SU-DHL-6 (cell line): Measurements from ENCODE around the gene STX10.

Experiments used
- H2AFZ ChIP-seq: fragments of 200-600 bp; sonication (generic); 2 replicates; pipeline ENCODE4 v1.6.1; 2014; ENCODE audit warnings: low read depth, mild to moderate bottlenecking, moderate library complexity, mixed read lengths, antibody characterized with exemption, low read length; ENCODE audit not compliant: severe bottlenecking
- H3F3A ChIP-seq: fragments of 200-600 bp; shearing (Covaris generic); 2 replicates; pipeline ENCODE4 v1.6.0; 2016; ENCODE audit warnings: antibody characterized with exemption, mild to moderate bottlenecking; ENCODE audit not compliant: insufficient read depth
- H3K27ac ChIP-seq: fragments of 200-600 bp; sonication (generic); 2 replicates; pipeline ENCODE4 v1.5.1; 2016; ENCODE audit warnings: low read depth, mild to moderate bottlenecking, low read length, moderate library complexity, mixed read lengths
- H3K27me3 ChIP-seq: fragments of 200-600 bp; sonication (generic), shearing (Covaris generic); 2 replicates; pipeline ENCODE4 v1.6.0; 2014; ENCODE audit warnings: mild to moderate bottlenecking, low read length
- H3K36me3 ChIP-seq: fragments of 200-600 bp; sonication (generic); 2 replicates; pipeline ENCODE4 v1.6.1; 2014; ENCODE audit warnings: mild to moderate bottlenecking, low read length, mixed read lengths
- H3K4me2 ChIP-seq: fragments of 300-600, 200-600 bp; shearing (Covaris generic), sonication (generic); 2 replicates; pipeline ENCODE4 v1.6.0; 2014; ENCODE audit warnings: low read length, low read depth, mild to moderate bottlenecking; ENCODE audit not compliant: poor library complexity, severe bottlenecking
- H3K4me3 ChIP-seq: fragments of 200-600 bp; sonication (generic); 2 replicates; pipeline ENCODE4 v1.5.1; 2014; ENCODE audit warnings: antibody characterized with exemption, low read length, mild to moderate bottlenecking, mixed read lengths; ENCODE audit not compliant: insufficient read depth, poor library complexity, severe bottlenecking
- H3K79me2 ChIP-seq: fragments of 200-600 bp; sonication (generic); 2 replicates; pipeline ENCODE4 v1.6.1; 2014; ENCODE audit warnings: mild to moderate bottlenecking, low read length, moderate library complexity; ENCODE audit not compliant: insufficient read depth
- H3K9ac ChIP-seq: fragments of 200-600 bp; sonication (generic); 2 replicates; pipeline ENCODE4 v1.7.0; 2014; ENCODE audit warnings: mild to moderate bottlenecking, low read length
- H3K9me2 ChIP-seq: fragments of 200-600 bp; sonication (generic); replicated peaks from 2 replicates; pipeline ENCODE4 v1.6.1; 2014; ENCODE audit warnings: low read length; ENCODE audit not compliant: insufficient read depth
- H3K9me3 ChIP-seq: fragments of 200-600 bp; sonication (generic); 2 replicates; pipeline ENCODE4 v1.6.1; 2014; ENCODE audit warnings: low read length, mixed read lengths; ENCODE audit not compliant: insufficient read depth
- H4K20me1 ChIP-seq: fragments of 200-600 bp; sonication (generic); 2 replicates; pipeline ENCODE4 v1.6.1; 2014; ENCODE audit warnings: low read depth, mild to moderate bottlenecking, antibody characterized with exemption, low read length, moderate library complexity, mixed read lengths
- EZH2phosphoT487 ChIP-seq: fragments of 200-600 bp; sonication (generic), shearing (Covaris generic); conservative IDR thresholded peaks from 2 replicates; pipeline ENCODE4 v1.6.1; 2018; ENCODE audit warnings: mild to moderate bottlenecking, antibody characterized with exemption, low read length, moderate library complexity, mixed read lengths
- TF ChIP-seq, protein P1 (sequence below): fragments of 200-600 bp; sonication (generic); IDR thresholded peaks from one replicate; pipeline ENCODE4 v1.5.1; 2017; ENCODE audit warnings: antibody characterized with exemption, mild to moderate bottlenecking, low read length, moderate library complexity; ENCODE audit not compliant: insufficient read depth, poor library complexity, severe bottlenecking

STX10 gene

DNA sequence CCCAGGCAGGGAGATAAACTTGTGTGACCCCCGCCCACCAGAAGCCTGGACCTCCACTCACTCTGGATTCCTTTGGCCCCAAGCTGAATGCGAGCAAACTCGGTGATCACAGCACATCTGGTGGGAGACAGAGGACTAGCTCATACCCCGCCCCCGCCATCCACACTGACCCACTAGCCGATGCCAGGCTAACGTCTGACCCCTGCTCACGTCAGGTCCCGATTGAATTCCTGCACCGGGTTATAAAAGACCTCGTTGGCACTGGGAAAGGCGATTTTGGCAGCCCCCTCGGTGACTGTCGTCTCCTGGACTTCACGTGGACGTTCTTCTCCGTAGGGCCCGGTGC, 34.3 kb downstream of the STX10 start:
- Histone ChIP-seq H3F3A (peaks cover 8% of the 10 kb centered on the region), H3K9me3 (no peaks in the 10 kb centered on the region), H2AFZ (no peak overlapping the region), H3K4me2 (peak overlapping the region; percentile 74), H3K9me2 (no peaks in the 10 kb centered on the region), H3K79me2 (peaks cover 37% of the 10 kb centered on the region), H4K20me1 (no peaks in the 10 kb centered on the region), H3K4me3 (peak overlapping the region; percentile 95), H3K9ac (peak overlapping the region; percentile 79), H3K27me3 (no peaks in the 10 kb centered on the region), H3K36me3 (0 out of 2 replicates have a peak, but pooled peaks cover 2% of the 10 kb centered on the region), H3K27ac (peak overlapping the region; percentile 79)
- TF ChIP-seq, protein P1, sequence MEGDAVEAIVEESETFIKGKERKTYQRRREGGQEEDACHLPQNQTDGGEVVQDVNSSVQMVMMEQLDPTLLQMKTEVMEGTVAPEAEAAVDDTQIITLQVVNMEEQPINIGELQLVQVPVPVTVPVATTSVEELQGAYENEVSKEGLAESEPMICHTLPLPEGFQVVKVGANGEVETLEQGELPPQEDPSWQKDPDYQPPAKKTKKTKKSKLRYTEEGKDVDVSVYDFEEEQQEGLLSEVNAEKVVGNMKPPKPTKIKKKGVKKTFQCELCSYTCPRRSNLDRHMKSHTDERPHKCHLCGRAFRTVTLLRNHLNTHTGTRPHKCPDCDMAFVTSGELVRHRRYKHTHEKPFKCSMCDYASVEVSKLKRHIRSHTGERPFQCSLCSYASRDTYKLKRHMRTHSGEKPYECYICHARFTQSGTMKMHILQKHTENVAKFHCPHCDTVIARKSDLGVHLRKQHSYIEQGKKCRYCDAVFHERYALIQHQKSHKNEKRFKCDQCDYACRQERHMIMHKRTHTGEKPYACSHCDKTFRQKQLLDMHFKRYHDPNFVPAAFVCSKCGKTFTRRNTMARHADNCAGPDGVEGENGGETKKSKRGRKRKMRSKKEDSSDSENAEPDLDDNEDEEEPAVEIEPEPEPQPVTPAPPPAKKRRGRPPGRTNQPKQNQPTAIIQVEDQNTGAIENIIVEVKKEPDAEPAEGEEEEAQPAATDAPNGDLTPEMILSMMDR: no peak
- TF ChIP-seq EZH2phosphoT487: no peak

DNA sequence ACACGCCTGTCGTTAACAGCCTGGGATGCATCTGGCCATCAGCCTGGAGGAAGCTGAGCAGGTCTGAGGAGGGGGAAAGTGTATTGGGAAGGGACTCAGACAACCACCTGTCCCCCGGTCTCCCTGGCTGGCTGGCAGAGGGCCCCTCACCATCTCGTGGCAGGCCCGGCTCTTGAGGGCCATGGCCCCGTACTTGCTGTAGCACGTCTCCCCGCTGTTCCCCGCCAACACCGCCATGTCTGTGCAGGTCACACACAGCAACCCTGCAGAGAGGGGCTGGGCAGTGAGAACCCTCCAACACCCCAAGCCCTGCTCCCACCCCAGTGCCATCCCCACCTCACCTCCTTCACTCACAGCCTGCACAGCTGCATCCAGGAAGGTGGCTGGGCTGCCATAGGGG, 37.6 kb downstream of the STX10 start:
- Histone ChIP-seq H4K20me1 (no peaks in the 10 kb centered on the region), H3K27ac (no peak overlapping the region), H2AFZ (no peak overlapping the region), H3K27me3 (no peaks in the 10 kb centered on the region), H3K9ac (no peak overlapping the region), H3K4me3 (no peak overlapping the region), H3K4me2 (no peak overlapping the region), H3F3A (peaks cover 8% of the 10 kb centered on the region), H3K9me3 (no peaks in the 10 kb centered on the region), H3K9me2 (no peaks in the 10 kb centered on the region), H3K36me3 (0 out of 2 replicates have a peak, but pooled peaks cover 2% of the 10 kb centered on the region), H3K79me2 (peaks cover 10% of the 10 kb centered on the region)
- TF ChIP-seq EZH2phosphoT487: no peak
- TF ChIP-seq, protein P1: no peak

DNA sequence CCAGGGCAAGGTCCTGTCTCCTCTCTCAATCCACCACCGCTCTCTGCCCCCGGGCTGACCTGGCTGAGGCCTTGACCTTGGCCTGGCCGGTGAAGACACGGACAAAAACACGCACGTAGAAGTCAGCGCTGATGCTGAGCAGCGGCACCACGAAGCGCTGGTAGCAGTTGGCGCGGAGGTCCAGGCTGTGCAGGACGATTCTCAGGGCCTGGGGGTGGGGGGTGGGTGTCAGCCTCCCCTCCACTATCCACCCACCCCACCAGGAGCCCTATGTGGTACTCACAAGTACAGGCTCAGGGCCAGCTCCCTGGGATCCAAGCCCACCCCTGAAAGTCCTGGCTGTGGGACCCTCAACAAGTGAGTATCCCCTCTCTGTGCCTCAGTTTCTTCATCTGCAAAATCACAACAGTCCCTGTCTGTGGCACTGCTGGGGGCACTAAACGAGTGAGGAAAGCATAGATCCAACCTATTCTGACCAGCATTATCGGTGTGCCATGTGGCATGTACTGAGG, 40.0 kb downstream of the STX10 start:
- 0 out of 2 replicates have a peak, but pooled peaks cover 2% of the 10 kb centered on the region for H3K36me3 ChIP-seq

More for the DNA sequence above, 40.0 kb downstream of the STX10 start:
- Histone ChIP-seq H4K20me1 (no peaks in the 10 kb centered on the region), H3K27me3 (no peaks in the 10 kb centered on the region), H3K79me2 (no peaks in the 10 kb centered on the region; the same call in 1 of the 2 replicates), H3K27ac (no peak overlapping the region), H2AFZ (no peak overlapping the region), H3K9me3 (no peaks in the 10 kb centered on the region), H3K9ac (no peak overlapping the region), H3K9me2 (no peaks in the 10 kb centered on the region), H3K4me3 (no peak overlapping the region), H3K4me2 (no peak overlapping the region), H3F3A (peaks cover 10% of the 10 kb centered on the region)
- TF ChIP-seq EZH2phosphoT487: no peak
- TF ChIP-seq, protein P1: no peak
